ENCODE data around the gene PRRT3. TPM values are rescaled to one million over a fixed set of nuclear protein-coding genes. Genes with fewer than 3 reads are reported as not detected.
A peak's percentile ranks its signal among the peaks of the same experiment; 100 is the strongest.

Gene PRRT3
- total and polyA plus RNA-seq, 2 of the 13 experiments (the other 11 are each of a cell fraction or from before 2014, with no cell fraction given) = 0.22 to 0.44 TPM

DNA sequence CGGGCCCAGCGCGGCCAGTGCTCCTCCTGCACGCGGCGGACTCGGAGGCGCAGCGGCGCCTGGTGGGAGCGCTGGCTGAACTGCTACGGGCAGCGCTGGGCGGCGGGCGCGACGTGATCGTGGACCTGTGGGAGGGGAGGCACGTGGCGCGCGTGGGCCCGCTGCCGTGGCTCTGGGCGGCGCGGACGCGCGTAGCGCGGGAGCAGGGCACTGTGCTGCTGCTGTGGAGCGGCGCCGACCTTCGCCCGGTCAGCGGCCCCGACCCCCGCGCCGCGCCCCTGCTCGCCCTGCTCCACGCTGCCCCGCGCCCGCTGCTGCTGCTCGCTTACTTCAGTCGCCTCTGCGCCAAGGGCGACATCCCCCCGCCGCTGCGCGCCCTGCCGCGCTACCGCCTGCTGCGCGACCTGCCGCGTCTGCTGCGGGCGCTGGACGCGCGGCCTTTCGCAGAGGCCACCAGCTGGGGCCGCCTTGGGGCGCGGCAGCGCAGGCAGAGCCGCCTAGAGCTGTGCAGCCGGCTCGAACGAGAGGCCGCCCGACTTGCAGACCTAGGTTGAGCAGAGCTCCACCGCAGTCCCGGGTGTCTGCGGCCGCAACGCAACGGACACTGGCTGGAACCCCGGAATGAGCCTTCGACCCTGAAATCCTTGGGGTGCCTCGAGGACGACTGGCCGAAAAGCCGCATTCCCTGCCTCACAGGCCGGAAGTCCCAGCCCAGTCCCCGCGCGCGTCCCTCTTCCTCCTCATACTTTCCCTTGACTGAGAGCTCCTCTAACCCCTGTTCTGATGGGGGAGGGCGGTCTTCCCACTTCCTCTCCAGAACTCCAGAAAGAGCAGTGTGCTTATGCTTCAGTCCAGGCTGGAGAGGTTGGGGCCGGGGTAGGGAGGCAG is 36.7 kb downstream of the PRRT3 start (continued):
- TF ChIP-seq, protein P1, sequence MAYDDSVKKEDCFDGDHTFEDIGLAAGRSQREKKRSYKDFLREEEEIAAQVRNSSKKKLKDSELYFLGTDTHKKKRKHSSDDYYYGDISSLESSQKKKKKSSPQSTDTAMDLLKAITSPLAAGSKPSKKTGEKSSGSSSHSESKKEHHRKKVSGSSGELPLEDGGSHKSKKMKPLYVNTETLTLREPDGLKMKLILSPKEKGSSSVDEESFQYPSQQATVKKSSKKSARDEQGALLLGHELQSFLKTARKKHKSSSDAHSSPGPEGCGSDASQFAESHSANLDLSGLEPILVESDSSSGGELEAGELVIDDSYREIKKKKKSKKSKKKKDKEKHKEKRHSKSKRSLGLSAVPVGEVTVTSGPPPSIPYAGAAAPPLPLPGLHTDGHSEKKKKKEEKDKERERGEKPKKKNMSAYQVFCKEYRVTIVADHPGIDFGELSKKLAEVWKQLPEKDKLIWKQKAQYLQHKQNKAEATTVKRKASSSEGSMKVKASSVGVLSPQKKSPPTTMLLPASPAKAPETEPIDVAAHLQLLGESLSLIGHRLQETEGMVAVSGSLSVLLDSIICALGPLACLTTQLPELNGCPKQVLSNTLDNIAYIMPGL (CRISPR knock-in tag; IDR thresholded peaks at IDR 0.05; ENCODE audit: borderline replicate concordance in 1 of 2, low read depth in 1 of 2) = peak in 1 of 2 experiments; percentile 32
- peak; percentile 17 for TF ChIP-seq ZNF792 (CRISPR knock-in tag; IDR thresholded peaks at IDR 0.05)
- no peak for TF ChIP-seq NRL (CRISPR knock-in tag; IDR thresholded peaks at IDR 0.05; ENCODE audit: borderline replicate concordance)
- TF ChIP-seq MTF2 (CRISPR knock-in tag; IDR thresholded peaks at IDR 0.05; ENCODE audit: borderline replicate concordance) = 0 out of 2 replicates have a peak, but pooled peaks have one; percentile 19
- TF ChIP-seq ZBTB38 (CRISPR knock-in tag; IDR thresholded peaks at IDR 0.05) = peak; percentile 15; the same call in 1 of the 2 replicates
- no peak for TF ChIP-seq KLF13 (CRISPR knock-in tag; IDR thresholded peaks at IDR 0.05)
- TF ChIP-seq ZNF263 (CRISPR knock-in tag; IDR thresholded peaks at IDR 0.05) = peak; percentile 90
- TF ChIP-seq ZNF772 (CRISPR knock-in tag; IDR thresholded peaks at IDR 0.05) = 0 out of 2 replicates have a peak, but pooled peaks have one; percentile 26
- no peak for TF ChIP-seq CERS6 (CRISPR knock-in tag; IDR thresholded peaks at IDR 0.05)
- peak; percentile 85; the same call in 1 of the 2 replicates for TF ChIP-seq LBX2 (CRISPR knock-in tag; IDR thresholded peaks at IDR 0.05; ENCODE audit: borderline replicate concordance)
- peak; percentile 85; the same call in 1 of the 2 replicates for TF ChIP-seq HES4 (CRISPR knock-in tag; IDR thresholded peaks at IDR 0.05; ENCODE audit: borderline replicate concordance)
- TF ChIP-seq ARNTL (CRISPR knock-in tag; IDR thresholded peaks at IDR 0.05) = no peak
- TF ChIP-seq, protein P2, sequence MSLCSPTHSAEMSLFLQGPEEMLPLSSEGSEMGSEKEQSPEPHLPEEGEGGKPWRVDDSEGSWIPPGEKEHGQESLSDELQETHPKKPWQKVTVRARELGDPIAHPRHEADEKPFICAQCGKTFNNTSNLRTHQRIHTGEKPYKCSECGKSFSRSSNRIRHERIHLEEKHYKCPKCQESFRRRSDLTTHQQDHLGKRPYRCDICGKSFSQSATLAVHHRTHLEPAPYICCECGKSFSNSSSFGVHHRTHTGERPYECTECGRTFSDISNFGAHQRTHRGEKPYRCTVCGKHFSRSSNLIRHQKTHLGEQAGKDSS (CRISPR knock-in tag; IDR thresholded peaks at IDR 0.05; ENCODE audit: borderline replicate concordance, low read depth) = peak; percentile 75; the same call in 1 of the 2 replicates
- TF ChIP-seq, protein P3, sequence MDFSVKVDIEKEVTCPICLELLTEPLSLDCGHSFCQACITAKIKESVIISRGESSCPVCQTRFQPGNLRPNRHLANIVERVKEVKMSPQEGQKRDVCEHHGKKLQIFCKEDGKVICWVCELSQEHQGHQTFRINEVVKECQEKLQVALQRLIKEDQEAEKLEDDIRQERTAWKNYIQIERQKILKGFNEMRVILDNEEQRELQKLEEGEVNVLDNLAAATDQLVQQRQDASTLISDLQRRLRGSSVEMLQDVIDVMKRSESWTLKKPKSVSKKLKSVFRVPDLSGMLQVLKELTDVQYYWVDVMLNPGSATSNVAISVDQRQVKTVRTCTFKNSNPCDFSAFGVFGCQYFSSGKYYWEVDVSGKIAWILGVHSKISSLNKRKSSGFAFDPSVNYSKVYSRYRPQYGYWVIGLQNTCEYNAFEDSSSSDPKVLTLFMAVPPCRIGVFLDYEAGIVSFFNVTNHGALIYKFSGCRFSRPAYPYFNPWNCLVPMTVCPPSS (IDR thresholded peaks at IDR 0.05) = no peak
- no peak for TF ChIP-seq MLLT10 (CRISPR knock-in tag; IDR thresholded peaks at IDR 0.05)
- TF ChIP-seq ZBTB37 (CRISPR knock-in tag; IDR thresholded peaks at IDR 0.05) = no peak
- TF ChIP-seq ZMYM2 (CRISPR knock-in tag; IDR thresholded peaks at IDR 0.05) = no peak
- no peak for TF ChIP-seq CHD2 (IDR thresholded peaks at IDR 0.05; ENCODE audit: low read depth, low read length)
- TF ChIP-seq ZNF678 (CRISPR knock-in tag; IDR thresholded peaks at IDR 0.05) = peak; percentile 43; the same call in 1 of the 2 replicates
- no peak for TF ChIP-seq KAT2B (IDR thresholded peaks at IDR 0.05; ENCODE audit: borderline replicate concordance, low read depth, low read length)
- TF ChIP-seq, protein P4, sequence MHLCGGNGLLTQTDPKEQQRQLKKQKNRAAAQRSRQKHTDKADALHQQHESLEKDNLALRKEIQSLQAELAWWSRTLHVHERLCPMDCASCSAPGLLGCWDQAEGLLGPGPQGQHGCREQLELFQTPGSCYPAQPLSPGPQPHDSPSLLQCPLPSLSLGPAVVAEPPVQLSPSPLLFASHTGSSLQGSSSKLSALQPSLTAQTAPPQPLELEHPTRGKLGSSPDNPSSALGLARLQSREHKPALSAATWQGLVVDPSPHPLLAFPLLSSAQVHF (CRISPR knock-in tag; IDR thresholded peaks at IDR 0.05) = peak; percentile 85

All from HepG2 (cell line).